PFSK-1 (cell line): ENCODE results near the gene CLBA1.

ENCODE experiments used
- POLR2AphosphoS5 ChIP-seq: IDR thresholded peaks from 2 replicates; pipeline ENCODE4 v1.6.1; 2012; ENCODE audit warnings: low read depth, mild to moderate bottlenecking, control low read depth, low read length, moderate library complexity
- TF ChIP-seq, protein P1 (sequence below), 2 experiments: IDR thresholded peaks; 2 replicates each; pipeline versions ENCODE4 v1.6.1 to v1.8.0; 2011 to 2012; ENCODE audit warnings: low read depth in 2 of 2, low read length in 2 of 2, control low read depth in 1 of 2, inconsistent platforms in 1 of 2, mild to moderate bottlenecking in 1 of 2, moderate library complexity in 1 of 2; ENCODE audit not compliant: insufficient read depth in 1 of 2

DNA sequence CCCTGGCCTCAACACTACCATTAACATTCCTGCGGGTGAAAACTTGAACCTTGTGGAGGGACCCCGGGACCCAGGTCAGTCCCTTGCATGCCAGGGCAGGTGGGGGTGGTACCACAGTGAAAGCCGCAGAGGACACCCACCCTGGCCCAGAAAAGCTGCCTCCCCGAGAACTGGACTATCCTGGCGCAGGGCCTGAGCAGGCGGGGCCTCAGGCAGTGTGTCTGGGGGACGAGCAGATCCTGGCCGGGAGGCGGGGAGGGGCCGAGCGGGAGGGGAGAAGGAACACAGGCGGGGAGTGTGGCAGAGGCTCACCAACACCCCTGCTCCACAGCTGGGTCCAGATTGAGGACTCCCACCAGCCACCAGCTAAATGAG is 17.4 kb upstream of the CLBA1 start:
- TF ChIP-seq, protein P1, sequence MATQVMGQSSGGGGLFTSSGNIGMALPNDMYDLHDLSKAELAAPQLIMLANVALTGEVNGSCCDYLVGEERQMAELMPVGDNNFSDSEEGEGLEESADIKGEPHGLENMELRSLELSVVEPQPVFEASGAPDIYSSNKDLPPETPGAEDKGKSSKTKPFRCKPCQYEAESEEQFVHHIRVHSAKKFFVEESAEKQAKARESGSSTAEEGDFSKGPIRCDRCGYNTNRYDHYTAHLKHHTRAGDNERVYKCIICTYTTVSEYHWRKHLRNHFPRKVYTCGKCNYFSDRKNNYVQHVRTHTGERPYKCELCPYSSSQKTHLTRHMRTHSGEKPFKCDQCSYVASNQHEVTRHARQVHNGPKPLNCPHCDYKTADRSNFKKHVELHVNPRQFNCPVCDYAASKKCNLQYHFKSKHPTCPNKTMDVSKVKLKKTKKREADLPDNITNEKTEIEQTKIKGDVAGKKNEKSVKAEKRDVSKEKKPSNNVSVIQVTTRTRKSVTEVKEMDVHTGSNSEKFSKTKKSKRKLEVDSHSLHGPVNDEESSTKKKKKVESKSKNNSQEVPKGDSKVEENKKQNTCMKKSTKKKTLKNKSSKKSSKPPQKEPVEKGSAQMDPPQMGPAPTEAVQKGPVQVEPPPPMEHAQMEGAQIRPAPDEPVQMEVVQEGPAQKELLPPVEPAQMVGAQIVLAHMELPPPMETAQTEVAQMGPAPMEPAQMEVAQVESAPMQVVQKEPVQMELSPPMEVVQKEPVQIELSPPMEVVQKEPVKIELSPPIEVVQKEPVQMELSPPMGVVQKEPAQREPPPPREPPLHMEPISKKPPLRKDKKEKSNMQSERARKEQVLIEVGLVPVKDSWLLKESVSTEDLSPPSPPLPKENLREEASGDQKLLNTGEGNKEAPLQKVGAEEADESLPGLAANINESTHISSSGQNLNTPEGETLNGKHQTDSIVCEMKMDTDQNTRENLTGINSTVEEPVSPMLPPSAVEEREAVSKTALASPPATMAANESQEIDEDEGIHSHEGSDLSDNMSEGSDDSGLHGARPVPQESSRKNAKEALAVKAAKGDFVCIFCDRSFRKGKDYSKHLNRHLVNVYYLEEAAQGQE (IDR thresholded peaks at IDR 0.05; ENCODE audit: insufficient read depth in 1 of 2, low read depth in 2 of 2, low read length in 2 of 2): no peak
- TF ChIP-seq POLR2AphosphoS5: no peak
